Cardiac muscle cell (in vitro differentiated cells and primary cell): ENCODE measurements around the gene PHC2. TPM values are rescaled to one million over a fixed set of nuclear protein-coding genes. Genes with fewer than 3 reads are reported as not detected.
"Not testable (repeated sequence)": the region's sequence is repeated elsewhere in the genome, so short reads cannot be mapped to it uniquely, and the experiment has no call there.

ENCODE experiments used
- DNase-seq, 2 donors: peaks; one replicate each; pipeline versions ENCODE4 v3.0.0 to v3.0.0-alpha.2; 2010 to 2017; ENCODE audit warnings: low read depth in 1 of 2, low spot score in 1 of 2
- H3K27ac ChIP-seq: fragments of 200-600 bp; sonication (generic); 2 replicates; pipeline ENCODE4 v1.5.1; 2016
- H3K27me3 ChIP-seq: fragments of 200-600 bp; sonication (generic); 2 replicates; pipeline ENCODE4 v1.6.0; 2016; ENCODE audit warnings: control low read depth
- H3K36me3 ChIP-seq: fragments of 200-600 bp; sonication (generic); 2 replicates; pipeline ENCODE4 v1.5.1; 2016; ENCODE audit warnings: control low read depth
- H3K4me1 ChIP-seq: fragments of 200-600 bp; sonication (generic); 2 replicates; pipeline ENCODE4 v1.8.1; 2017; ENCODE audit warnings: low read depth, mild to moderate bottlenecking, mixed run types
- H3K4me3 ChIP-seq: fragments of 200-600 bp; sonication (generic); 2 replicates; pipeline ENCODE4 v1.5.1; 2016; ENCODE audit warnings: mild to moderate bottlenecking
- H3K9me3 ChIP-seq: fragments of 200-600 bp; sonication (generic); 2 replicates; pipeline ENCODE4 v1.5.1; 2017; ENCODE audit warnings: low read depth, mild to moderate bottlenecking, control low read depth
- CTCF ChIP-seq: IDR thresholded peaks from 2 replicates; pipeline ENCODE4 v1.5.1; 2012; ENCODE audit warnings: low read depth, mild to moderate bottlenecking, low read length
- polyA plus RNA-seq: library from polyadenylated mRNA; unstranded; fragments of >200 nt; fragmentation: Nextera tagmentation; extraction: Ambion mirVana; gene quantifications from 2 replicates; pipeline ENCODE4 v1.2.1, GENCODE V29; 2016
- total RNA-seq: library from RNA; depleted of rRNA; stranded (reverse); fragments of >200 nt; gene quantifications from 2 replicates; pipeline ENCODE4 v1.2.3, GENCODE V29; 2016

Gene PHC2
- total and polyA plus RNA-seq, 2 experiments from 2014 or later: 81.8 to 86.0 TPM

- DNase-seq: no peak
- no peaks in the 10 kb centered on the region for H3K9me3 ChIP-seq
- no peak overlapping the region for H3K27ac ChIP-seq
- no peaks in the 10 kb centered on the region for H3K4me1 ChIP-seq
- peaks cover 13% of the 10 kb centered on the region for H3K36me3 ChIP-seq
- H3K4me3 ChIP-seq: no peak overlapping the region
- no peak for TF ChIP-seq CTCF
- H3K27me3 ChIP-seq: no peaks in the 10 kb centered on the region
Measured at GRCh38 chr1:33294071-33295010, 136.6 kb downstream of the PHC2 start.

GRCh38 chr1:33292726-33293340 lies 138.1 kb downstream of the PHC2 start:
- Histone ChIP-seq H3K9me3 (no peaks in the 10 kb centered on the region), H3K36me3 (peaks cover 13% of the 10 kb centered on the region), H3K27ac (no peak overlapping the region), H3K4me3 (no peak overlapping the region), H3K27me3 (no peaks in the 10 kb centered on the region), H3K4me1 (no peaks in the 10 kb centered on the region)
- peak in 1 of 2 donors; percentile 13 for DNase-seq
- no peak for TF ChIP-seq CTCF

GRCh38 chr1:33290615-33291014 lies 140.3 kb downstream of the PHC2 start:
- H3K27ac ChIP-seq, H3K9me3 ChIP-seq, DNase-seq, H3K4me3 ChIP-seq, H3K4me1 ChIP-seq, H3K27me3 ChIP-seq: not testable (repeated sequence)
- H3K36me3 ChIP-seq: peaks cover 11% of the 10 kb centered on the region

GRCh38 chr1:33289858-33290154 lies 141.1 kb downstream of the PHC2 start:
- peak overlapping the region; percentile 43 for H3K27ac ChIP-seq
- H3K4me1 ChIP-seq: no peaks in the 10 kb centered on the region
- no peak for TF ChIP-seq CTCF
- no peak for DNase-seq
- peaks cover 8% of the 10 kb centered on the region for H3K36me3 ChIP-seq
- no peak overlapping the region for H3K4me3 ChIP-seq
- H3K27me3 ChIP-seq: no peaks in the 10 kb centered on the region
- no peaks in the 10 kb centered on the region for H3K9me3 ChIP-seq

- H3K36me3 ChIP-seq: peaks cover 8% of the 10 kb centered on the region
- H3K4me1 ChIP-seq: no peaks in the 10 kb centered on the region
- no peak for DNase-seq
- no peak overlapping the region for H3K4me3 ChIP-seq
- no peaks in the 10 kb centered on the region for H3K27me3 ChIP-seq
- no peak for TF ChIP-seq CTCF
- no peaks in the 10 kb centered on the region for H3K9me3 ChIP-seq
- H3K27ac ChIP-seq: peak overlapping the region; percentile 43
Measured at GRCh38 chr1:33288976-33289857, 141.7 kb downstream of the PHC2 start.
